HuH-7 (cell line): ENCODE measurements around the gene UBE2G2.

ENCODE experiments used
- DNase-seq: peaks from one replicate; pipeline ENCODE4 v3.0.0; 2011; ENCODE audit warnings: low spot score

UBE2G2 gene

DNA sequence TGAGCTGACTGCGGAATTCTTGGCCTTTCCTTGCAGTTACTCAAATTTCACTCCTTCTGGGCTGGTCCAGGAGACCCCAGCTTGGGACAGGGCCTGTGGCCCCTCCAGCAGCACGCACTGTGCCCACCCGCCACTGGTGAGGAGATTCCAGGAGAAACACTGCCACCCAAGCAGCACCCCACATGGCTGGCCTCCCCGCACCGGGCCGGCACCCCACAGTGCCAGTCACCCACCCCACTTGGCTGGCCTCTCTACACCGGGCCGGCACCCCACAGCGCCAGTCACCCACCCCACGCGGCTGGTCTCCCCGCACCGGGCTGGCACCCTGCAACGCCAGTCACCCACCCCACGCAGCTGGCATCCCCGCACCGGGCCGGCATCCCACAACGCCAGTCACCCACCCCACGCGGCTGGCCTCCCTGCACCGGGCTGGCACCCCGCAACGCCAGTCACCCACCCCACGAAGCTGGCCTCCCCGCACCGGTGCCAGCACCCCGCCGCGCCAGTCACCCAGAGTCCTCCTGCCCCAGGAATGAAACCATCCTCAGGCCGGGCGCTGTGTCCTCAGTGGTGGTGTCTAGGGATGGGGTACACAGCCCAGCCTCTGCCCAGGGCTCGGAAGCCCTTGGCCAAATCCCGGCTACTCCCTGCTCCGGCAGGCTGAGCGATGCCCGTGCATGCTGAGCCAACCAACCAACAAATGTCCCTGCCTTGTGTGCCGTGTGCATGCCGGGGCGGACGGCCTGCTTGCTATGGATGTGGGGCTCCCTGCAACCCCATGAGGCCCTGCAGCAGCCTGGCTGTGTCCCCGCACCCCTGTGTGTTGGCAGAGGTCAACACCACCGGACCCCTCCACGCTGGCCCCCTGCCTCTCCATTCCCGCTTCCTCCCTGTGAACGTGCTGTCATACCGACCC is 51.6 kb downstream of the UBE2G2 start:
- no peak for DNase-seq

DNA sequence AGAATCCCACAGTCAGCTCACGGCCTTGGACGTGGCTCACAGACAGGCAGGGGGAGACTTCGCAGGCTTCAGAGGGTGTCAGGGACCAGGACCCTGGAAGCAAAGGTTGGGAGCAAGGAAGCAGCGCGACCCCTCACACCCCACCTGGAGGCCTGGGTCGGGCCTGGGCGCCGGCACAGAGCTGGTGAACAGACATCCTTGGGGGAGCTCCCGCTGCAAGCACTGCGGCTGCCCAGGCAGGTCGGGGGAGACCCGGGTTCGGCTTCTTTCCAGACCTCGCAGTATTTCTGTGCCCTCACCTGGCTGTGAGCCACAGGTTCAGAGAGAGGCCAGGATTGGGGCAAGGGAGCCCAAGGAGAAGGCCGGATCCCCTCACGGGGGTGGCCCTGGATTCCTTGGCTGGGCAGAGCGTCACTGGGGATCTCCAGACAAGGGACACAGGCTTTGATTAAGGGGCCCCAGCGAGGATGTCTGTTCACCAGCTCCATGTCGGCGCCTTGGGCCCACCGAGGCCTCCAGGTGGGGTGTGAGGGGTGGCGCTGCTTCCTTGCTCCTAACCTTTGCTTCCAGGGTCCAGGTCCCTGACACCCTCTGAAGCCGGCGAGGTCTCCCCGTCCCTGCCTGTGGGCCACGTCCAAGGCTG is 52.4 kb downstream of the UBE2G2 start:
- DNase-seq: no peak

GRCh38 chr21:44748621-44749020 is 53.0 kb downstream of the UBE2G2 start:
- DNase-seq: no peak

GRCh38 chr21:44742418-44743153 is 59.0 kb downstream of the UBE2G2 start:
- no peak for DNase-seq

- no peak for DNase-seq
These were observed 59.7 kb downstream of the UBE2G2 start for GRCh38 chr21:44741921-44742320.

GRCh38 chr21:44740742-44741141 is 60.9 kb downstream of the UBE2G2 start:
- DNase-seq: no peak

GRCh38 chr21:44739316-44739715 is 62.3 kb downstream of the UBE2G2 start:
- no peak for DNase-seq

DNA sequence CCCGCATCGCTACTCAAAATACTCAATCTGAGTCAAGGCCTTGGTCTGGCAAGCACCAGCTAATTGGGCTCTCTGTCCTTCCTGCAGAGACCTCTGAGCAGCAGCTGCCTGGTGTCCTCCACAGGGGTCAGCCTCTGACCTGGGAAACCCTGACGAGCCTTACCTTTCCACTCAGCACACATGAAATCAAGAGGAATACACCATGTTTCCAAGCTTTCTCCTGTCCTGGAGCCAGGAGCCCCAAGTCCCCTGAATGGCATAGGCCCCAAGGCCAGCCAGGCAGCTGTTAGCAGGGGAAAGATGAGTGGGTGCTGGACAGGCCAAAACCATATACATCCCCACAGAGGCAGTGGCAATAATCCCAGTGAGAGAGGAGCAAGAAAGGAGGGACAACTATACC is 63.0 kb downstream of the UBE2G2 start:
- DNase-seq: no peak

- no peak for DNase-seq
These were observed 63.8 kb downstream of the UBE2G2 start for GRCh38 chr21:44737706-44738354.

DNA sequence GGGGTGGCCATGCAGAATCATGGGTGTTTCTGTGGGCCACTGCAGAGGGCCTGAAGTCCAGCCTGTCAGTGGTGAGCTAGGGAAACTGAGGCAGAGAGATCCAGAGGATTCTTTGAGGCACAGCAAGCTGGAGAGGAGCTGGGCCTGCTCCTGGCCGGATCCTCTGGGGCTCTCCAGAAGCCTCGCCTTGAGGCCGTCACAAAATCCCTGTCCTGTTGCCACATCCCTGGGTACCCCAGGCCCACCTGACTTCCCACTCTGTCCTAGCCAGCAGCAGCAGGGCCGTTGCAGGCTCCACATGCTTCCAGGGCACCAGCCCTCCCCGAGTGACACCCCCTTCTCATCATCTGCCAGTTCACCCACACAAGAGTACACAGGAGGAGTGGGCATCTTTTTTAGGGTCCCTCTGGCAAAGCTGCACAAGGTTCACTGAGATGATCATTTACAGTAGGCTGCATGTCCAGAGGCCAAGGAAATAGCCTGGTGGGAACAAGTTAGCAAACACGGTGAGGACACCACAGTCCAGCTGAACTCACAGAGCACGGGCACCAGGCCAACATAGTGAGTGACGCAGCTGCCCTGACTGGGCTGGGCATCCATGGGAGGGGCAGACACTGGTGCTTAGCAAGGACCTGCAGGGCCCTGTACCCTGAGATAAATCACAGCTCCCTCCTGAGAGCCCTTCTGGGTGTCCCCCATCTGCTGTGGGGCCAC is 65.2 kb downstream of the UBE2G2 start:
- DNase-seq: no peak

GRCh38 chr21:44735821-44736220 is 65.8 kb downstream of the UBE2G2 start:
- no peak for DNase-seq

DNA sequence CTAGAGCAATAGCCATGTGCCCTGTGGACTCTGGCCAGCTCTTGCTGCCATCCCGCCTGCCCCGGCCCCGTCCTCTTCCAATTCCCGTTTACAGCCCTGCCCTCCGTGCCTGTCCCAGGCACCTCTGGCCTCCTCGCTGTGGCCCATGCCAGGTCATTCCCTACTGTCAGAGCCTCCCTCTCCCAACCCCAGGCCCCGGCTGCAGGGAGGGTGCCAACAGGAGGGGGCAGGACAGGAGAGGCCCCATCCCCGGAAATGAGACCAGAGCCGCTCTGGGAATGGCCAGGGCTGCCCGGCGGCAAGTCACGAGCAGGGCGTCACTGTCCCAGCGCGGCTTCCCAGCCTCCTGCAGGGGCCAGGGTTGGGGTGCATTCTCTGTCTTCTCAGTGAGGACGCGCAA is 66.8 kb downstream of the UBE2G2 start:
- DNase-seq: no peak

GRCh38 chr21:44734026-44734745 is 67.4 kb downstream of the UBE2G2 start:
- no peak for DNase-seq

DNA sequence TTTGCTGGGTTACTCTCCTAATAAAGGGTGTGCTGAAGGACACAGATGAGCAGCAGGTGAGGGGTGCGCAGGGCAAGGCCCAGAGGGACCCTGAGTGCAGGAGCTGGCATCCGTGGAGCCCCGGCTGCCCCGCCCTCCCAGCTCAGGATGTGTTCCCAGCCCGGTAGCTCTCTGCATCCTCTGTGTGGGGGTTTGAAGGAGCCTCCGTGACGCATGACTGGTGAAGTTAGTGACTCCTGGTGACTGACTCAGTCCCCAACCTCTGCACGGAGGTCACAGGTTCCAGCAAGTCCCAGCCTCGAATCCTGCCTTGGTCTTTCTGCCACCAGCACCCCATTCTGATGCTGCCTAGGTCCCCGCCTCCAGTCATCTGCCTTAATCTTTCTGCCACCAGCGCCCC is 68.7 kb downstream of the UBE2G2 start:
- DNase-seq: no peak

DNA sequence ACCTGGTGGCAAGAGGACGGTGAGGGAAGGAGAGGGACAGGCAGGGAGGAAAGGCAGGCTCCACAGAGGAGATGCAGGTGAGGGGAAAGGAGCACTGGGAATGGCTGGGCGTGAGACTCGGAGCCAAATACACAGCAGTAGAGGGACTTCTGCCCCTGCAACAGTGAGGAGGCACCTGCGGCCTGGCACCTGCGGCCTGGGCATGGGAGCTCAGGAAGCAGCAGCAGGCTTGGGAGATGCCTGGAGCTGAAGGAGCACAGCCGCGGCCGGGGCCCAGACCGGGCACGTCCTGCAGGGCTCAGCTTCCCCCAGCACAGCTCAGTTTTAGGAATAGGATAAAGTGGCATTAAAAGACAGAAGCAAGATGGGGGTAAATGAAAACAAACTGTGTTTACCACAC is 69.4 kb downstream of the UBE2G2 start:
- no peak for DNase-seq

DNA sequence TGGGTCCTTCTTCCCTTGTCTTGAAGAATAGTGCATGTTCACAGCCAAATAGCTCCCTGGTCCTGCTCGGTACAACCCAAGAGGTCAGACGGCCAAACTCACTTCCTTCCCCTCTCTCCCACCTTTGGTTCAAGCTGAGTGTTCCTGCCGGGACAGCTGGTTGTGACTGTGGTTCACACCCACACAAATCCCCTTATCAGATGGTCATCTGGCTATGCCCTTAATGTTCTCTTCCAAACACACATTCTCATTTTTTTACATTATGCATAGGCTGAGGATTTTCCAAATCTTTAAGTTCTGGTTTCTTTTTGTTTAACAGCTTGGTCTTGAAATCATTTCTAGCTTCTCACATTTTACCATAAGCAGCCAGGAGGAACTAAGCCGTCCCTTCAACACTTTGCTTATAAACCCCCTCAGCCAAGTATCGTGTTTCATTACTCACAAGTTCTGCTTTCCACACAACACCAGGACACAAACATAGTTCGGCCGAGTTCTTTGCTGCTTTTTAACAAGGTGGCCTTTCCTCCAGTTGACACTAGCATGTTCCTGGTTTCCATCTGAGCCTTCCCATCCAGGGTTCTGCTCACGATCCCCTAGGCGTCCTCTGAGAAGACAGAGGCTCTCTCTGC is 70.6 kb downstream of the UBE2G2 start:
- DNase-seq: no peak

DNA sequence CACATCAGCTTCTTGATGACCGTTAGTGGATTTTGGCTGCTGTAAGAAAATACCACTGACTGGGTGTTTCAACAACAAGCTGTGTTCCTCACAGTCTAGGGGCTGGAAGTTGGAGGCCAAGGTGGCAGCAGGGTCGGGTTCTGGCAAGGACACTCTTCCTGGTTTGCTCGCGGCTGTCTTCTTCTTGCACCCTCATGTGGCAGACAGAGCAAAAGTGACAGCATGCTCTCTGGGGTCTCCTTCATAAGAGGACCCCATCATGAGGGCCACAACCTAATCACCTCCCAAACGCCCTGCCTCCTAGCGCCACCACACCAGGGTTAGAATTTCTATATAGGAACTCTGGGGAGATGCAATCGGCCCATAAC is 71.6 kb downstream of the UBE2G2 start:
- no peak for DNase-seq

- no peak for DNase-seq
These were observed 72.1 kb downstream of the UBE2G2 start for GRCh38 chr21:44729336-44730027.

- no peak for DNase-seq
These were observed 72.9 kb downstream of the UBE2G2 start for GRCh38 chr21:44728716-44729115.

DNA sequence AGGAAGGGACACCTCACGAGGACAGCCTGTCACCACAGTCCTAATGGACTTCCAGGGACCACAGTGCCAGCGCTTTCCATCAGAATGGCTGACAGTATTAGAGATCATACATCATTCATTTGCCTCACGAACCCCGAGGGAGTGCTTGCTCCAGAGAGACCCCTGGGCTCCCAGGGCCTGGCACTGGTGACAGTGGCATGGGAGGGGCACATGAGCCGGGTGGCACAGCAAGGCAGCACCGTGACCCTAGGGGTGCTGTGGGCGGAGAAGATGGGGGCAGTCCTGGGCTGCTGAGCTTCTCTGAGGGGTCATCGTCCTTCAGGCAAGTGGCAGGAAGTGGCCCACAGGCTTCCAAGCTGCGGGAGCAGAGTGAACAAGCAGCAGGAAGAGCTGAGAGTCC is 73.9 kb downstream of the UBE2G2 start:
- DNase-seq: no peak
